ENCODE data around the gene HOXB7. TPM values are rescaled to one million over a fixed set of nuclear protein-coding genes. Genes with fewer than 3 reads are reported as not detected.

Gene HOXB7
- total RNA-seq, 1 experiment from 2014 or later = not detected

GRCh38 chr17:48611213-48611612 lies 396 bp upstream of the HOXB7 start:
- H3K27ac Mint-ChIP-seq = no peak overlapping the region
- 0 out of 2 replicates have a peak, but pooled peaks cover 5% of the 10 kb centered on the region for H3K36me3 Mint-ChIP-seq
- ATAC-seq = no peak
- H3K9me3 Mint-ChIP-seq = no peaks in the 10 kb centered on the region
- no peak for DNase-seq (ENCODE audit: low spot score)
- ChIA-PET CTCF (no interaction called here), POLR2A (no interaction called here)
- H3K4me1 Mint-ChIP-seq = peaks cover 29% of the 10 kb centered on the region
- peaks cover 100% of the 10 kb centered on the region; the same call in 1 of the 2 replicates for H3K27me3 Mint-ChIP-seq (ENCODE audit: low read depth)
- no peak for TF ChIP-seq CREM (CRISPR knock-in tag; IDR thresholded peaks at IDR 0.05)
- TF ChIP-seq ZNF219 (CRISPR knock-in tag; IDR thresholded peaks at IDR 0.05; ENCODE audit: borderline replicate concordance) = no peak
- TF ChIP-seq STAT6 (CRISPR knock-in tag; conservative IDR thresholded peaks at IDR 0.05; ENCODE audit: low read depth) = no peak
- no peak for TF ChIP-seq FOXP1 (CRISPR knock-in tag; IDR thresholded peaks at IDR 0.05; ENCODE audit: borderline replicate concordance)
- no peak for TF ChIP-seq RORB (CRISPR knock-in tag; IDR thresholded peaks at IDR 0.05)
- no peak for TF ChIP-seq SMAD3 (CRISPR knock-in tag; IDR thresholded peaks at IDR 0.05; ENCODE audit: borderline replicate concordance)
- no peak for TF ChIP-seq ESRRA (CRISPR knock-in tag; IDR thresholded peaks at IDR 0.05; ENCODE audit: borderline replicate concordance)
- no peak for TF ChIP-seq MXD4 (CRISPR knock-in tag; IDR thresholded peaks at IDR 0.05; ENCODE audit: borderline replicate concordance)
- TF ChIP-seq ZNF416 (CRISPR knock-in tag; IDR thresholded peaks at IDR 0.05) = no peak
- peak overlapping the region; percentile 61 for H3K4me3 Mint-ChIP-seq

DNA sequence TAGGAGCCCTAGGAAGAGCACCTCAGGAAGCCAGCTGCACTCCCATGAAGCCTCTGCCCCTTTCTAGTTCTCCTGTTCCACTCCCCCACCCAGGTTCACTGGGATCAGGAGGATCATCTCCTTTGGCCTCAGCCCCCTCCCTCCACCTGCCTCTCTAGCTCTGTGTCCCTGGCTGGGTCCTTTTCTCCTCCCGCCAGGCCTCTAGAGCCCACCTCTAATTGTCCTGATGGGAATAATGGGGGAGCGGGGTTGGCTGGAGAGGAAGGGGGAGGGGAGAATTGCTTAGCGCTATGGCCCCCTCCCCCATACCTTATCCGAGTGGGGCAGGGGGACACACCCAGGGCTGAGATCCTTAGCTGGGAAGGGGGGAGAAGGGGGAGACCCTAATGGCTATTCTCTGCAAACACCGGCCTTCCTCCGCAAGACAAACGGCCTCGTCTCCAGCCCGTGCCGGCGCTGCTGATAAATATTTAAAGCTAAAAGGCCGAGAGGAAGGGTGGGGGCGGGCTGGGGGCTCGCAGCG lies 997 bp downstream of the HOXB7 start:
- H3K27ac Mint-ChIP-seq = no peak overlapping the region
- ATAC-seq (no peak; the same call in 1 of the 2 replicates), DNase-seq (ENCODE audit: low spot score) (no peak)
- CTCF ChIA-PET = interaction anchor here (0.5 to 2.0 kb wide), 10 partner anchors 13 to 584 kb away, joined by 3 to 9 read pairs (median 4); no protein-coding TSS in a partner anchor
- peaks cover 33% of the 10 kb centered on the region for H3K4me1 Mint-ChIP-seq
- TF ChIP-seq E2F1 (CRISPR knock-in tag; IDR thresholded peaks at IDR 0.05) (no peak), MAX (CRISPR knock-in tag; IDR thresholded peaks at IDR 0.05) (no peak)
- H3K4me3 Mint-ChIP-seq = no peak overlapping the region
- H3K27me3 Mint-ChIP-seq (ENCODE audit: low read depth) = peaks cover 100% of the 10 kb centered on the region; the same call in 1 of the 2 replicates
- POLR2A ChIA-PET = interaction anchor here (0.6 kb wide), 1 partner anchor 42 kb away, joined by 5 read pairs; no protein-coding TSS in a partner anchor
- no peaks in the 10 kb centered on the region for H3K9me3 Mint-ChIP-seq
- H3K36me3 Mint-ChIP-seq = 0 out of 2 replicates have a peak, but pooled peaks cover 5% of the 10 kb centered on the region

- 0 out of 2 replicates have a peak, but pooled peaks cover 5% of the 10 kb centered on the region for H3K36me3 Mint-ChIP-seq
- DNase-seq (ENCODE audit: low spot score) (no peak), ATAC-seq (no peak)
- H3K27me3 Mint-ChIP-seq (ENCODE audit: low read depth) = peaks cover 100% of the 10 kb centered on the region; the same call in 1 of the 2 replicates
- no peak overlapping the region for H3K27ac Mint-ChIP-seq
- CTCF ChIA-PET = interaction anchor here (0.5 to 2.0 kb wide), 4 partner anchors 16 to 38 kb away, joined by 3 to 9 read pairs (median 5); no protein-coding TSS in a partner anchor
- no peaks in the 10 kb centered on the region for H3K9me3 Mint-ChIP-seq
- POLR2A ChIA-PET = no interaction called here
- peaks cover 32% of the 10 kb centered on the region for H3K4me1 Mint-ChIP-seq
- no peak overlapping the region for H3K4me3 Mint-ChIP-seq
- TF ChIP-seq ZNF396 (CRISPR knock-in tag; IDR thresholded peaks at IDR 0.05; ENCODE audit: borderline replicate concordance) (no peak), ELF4 (CRISPR knock-in tag; IDR thresholded peaks at IDR 0.05; ENCODE audit: low read depth) (no peak), NFYB (CRISPR knock-in tag; conservative IDR thresholded peaks at IDR 0.05; ENCODE audit: low read depth) (no peak), CBFB (CRISPR knock-in tag; IDR thresholded peaks at IDR 0.05; ENCODE audit: low read depth) (no peak), ZNF121 (CRISPR knock-in tag; IDR thresholded peaks at IDR 0.05) (no peak), PRDM15 (CRISPR knock-in tag; IDR thresholded peaks at IDR 0.05) (no peak), ZNF671 (CRISPR knock-in tag; IDR thresholded peaks at IDR 0.05) (no peak), ZNF263 (CRISPR knock-in tag; IDR thresholded peaks at IDR 0.05; ENCODE audit: low read depth) (no peak), ZBTB43 (CRISPR knock-in tag; IDR thresholded peaks at IDR 0.05) (no peak), TCF7 (CRISPR knock-in tag; IDR thresholded peaks at IDR 0.05; ENCODE audit: low read depth) (no peak)
- TF ChIP-seq, protein P1, sequence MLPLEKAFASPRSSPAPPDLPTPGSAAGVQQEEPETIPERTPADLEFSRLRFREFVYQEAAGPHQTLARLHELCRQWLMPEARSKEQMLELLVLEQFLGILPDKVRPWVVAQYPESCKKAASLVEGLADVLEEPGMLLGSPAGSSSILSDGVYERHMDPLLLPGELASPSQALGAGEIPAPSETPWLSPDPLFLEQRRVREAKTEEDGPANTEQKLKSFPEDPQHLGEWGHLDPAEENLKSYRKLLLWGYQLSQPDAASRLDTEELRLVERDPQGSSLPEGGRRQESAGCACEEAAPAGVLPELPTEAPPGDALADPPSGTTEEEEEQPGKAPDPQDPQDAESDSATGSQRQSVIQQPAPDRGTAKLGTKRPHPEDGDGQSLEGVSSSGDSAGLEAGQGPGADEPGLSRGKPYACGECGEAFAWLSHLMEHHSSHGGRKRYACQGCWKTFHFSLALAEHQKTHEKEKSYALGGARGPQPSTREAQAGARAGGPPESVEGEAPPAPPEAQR (CRISPR knock-in tag; IDR thresholded peaks at IDR 0.05) = no peak
Measured at GRCh38 chr17:48609033-48609432, 1.8 kb downstream of the HOXB7 start.
